GM12892 (cell line): Measurements from ENCODE around the gene MT1M.

Source experiments
- POLR2A ChIP-seq: IDR thresholded peaks from 2 replicates; pipeline ENCODE4 v1.6.1; 2011; ENCODE audit warnings: low read depth, low read length, control low read depth
- POLR2AphosphoS5 ChIP-seq: IDR thresholded peaks from 2 replicates; pipeline ENCODE4 v1.6.1; 2011; ENCODE audit warnings: low read depth, low read length, control low read depth

DNA sequence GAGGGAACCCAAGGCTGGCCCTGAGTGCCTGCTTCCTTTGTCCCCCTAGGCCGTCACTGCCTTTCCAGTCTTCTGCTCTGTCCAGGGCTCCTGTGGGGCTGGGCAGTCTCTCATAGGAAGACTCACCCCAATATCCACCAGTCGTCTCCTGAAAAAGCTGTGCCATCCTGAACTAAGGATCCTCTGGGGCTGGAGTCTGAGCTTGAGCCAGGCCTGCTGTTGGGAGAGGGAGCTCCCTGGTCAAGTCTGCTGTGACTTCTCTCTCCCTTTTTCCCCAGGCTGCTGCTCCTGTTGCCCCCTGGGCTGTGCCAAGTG, 38.1 kb downstream of the MT1M start:
- TF ChIP-seq POLR2A (no peak), POLR2AphosphoS5 (no peak)
